GM18868 (cell line): ENCODE results near the gene SLC22A5.

ENCODE experiments used
- ATAC-seq: cut with Tn5 transposase; IDR thresholded peaks from one replicate; pipeline ENCODE4 v1.9.1; 2021; ENCODE audit warnings: mild to moderate bottlenecking, moderate library complexity; ENCODE audit not compliant: unreplicated experiment

Gene SLC22A5

GRCh38 chr5:132369474-132370180 is at the start of gene SLC22A5:
Gene SLC22A5 (plus strand): TSS chr5:132369710. CDS start chr5:132369973, 263 bp downstream.
- peak; percentile 94 for ATAC-seq

GRCh38 chr5:132319975-132320374 is 49.5 kb upstream of the SLC22A5 start:
- ATAC-seq: no peak

GRCh38 chr5:132321109-132321721 is 48.3 kb upstream of the SLC22A5 start:
- no peak for ATAC-seq

- ATAC-seq: no peak
Measured at GRCh38 chr5:132322266-132322665, 47.2 kb upstream of the SLC22A5 start.

- no peak for ATAC-seq
Measured at GRCh38 chr5:132323202-132323601, 46.3 kb upstream of the SLC22A5 start.

- ATAC-seq: no peak
Measured at GRCh38 chr5:132325691-132326090, 43.8 kb upstream of the SLC22A5 start.

GRCh38 chr5:132327252-132327955 is 42.1 kb upstream of the SLC22A5 start:
- ATAC-seq: no peak

GRCh38 chr5:132334812-132335211 is 34.7 kb upstream of the SLC22A5 start:
- no peak for ATAC-seq

GRCh38 chr5:132335402-132335801 is 34.1 kb upstream of the SLC22A5 start:
- no peak for ATAC-seq

GRCh38 chr5:132339502-132339901 is 30.0 kb upstream of the SLC22A5 start:
- ATAC-seq: no peak

GRCh38 chr5:132342291-132343180 is 27.0 kb upstream of the SLC22A5 start:
- ATAC-seq: no peak

- no peak for ATAC-seq
Measured at GRCh38 chr5:132344775-132345514, 24.6 kb upstream of the SLC22A5 start.

- ATAC-seq: no peak
Measured at GRCh38 chr5:132353486-132353995, 16.0 kb upstream of the SLC22A5 start.

GRCh38 chr5:132354381-132355139 is 14.9 kb upstream of the SLC22A5 start:
- ATAC-seq: no peak

GRCh38 chr5:132355140-132355765 is 14.3 kb upstream of the SLC22A5 start:
- no peak for ATAC-seq

GRCh38 chr5:132358775-132359174 is 10.7 kb upstream of the SLC22A5 start:
- ATAC-seq: no peak

- no peak for ATAC-seq
Measured at GRCh38 chr5:132362086-132362485, 7.4 kb upstream of the SLC22A5 start.

- no peak for ATAC-seq
Measured at GRCh38 chr5:132363431-132364112, 5.9 kb upstream of the SLC22A5 start.
